Measurements from ENCODE around the gene FAM20C. TPM values are rescaled to one million over a fixed set of nuclear protein-coding genes. Genes with fewer than 3 reads are reported as not detected.

Gene FAM20C
- total RNA-seq, 1 experiment from 2014 or later, result 62.4 TPM

DNA sequence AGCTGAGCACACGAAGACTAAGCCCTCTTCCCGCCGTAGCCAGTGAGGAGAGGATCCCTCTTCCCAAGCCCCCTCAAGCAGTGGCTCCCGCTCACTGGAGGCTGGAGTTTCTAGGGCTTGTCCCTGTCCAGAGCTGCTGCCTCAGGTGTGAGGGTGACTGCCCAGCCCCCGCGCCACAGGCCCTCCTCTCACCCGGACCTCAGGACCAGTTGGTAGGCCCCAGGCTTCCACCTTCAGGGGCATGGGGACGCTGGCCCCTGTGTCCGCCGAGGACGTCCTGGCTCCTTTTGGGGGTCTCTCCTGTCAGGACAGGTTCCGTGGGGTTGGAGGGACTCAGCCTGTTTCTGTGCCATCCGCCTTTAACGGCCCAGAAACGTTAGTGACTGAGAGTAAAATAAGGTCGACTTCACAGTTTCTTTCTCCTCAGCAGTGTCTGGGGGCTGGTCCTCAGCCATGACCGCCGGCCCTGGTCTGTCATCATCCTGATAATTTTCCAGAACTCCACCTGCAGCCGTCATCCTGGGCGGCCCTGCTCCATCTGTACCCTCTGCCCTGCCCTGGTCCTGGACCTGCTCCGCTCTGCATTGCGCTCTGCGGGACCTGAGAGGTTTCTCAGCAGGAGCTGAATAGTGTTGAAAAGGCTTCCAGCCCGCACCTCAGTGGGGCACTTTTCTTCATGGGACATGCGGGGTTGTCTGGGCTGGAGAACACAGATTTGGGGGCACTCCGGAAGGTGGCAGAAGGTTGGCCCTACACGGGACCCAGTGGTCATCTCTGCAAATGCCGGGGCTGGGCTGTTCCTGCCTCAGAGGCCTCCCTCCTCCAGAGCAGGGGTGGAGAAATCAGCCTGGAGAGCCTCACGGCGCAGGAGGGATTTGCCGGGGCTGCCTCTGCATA, 36.0 kb upstream of the FAM20C start:
- TF ChIP-seq SIN3A (IDR thresholded peaks at IDR 0.05; ENCODE audit: borderline replicate concordance, insufficient read depth, low read depth, low read length) (no peak), POLR2AphosphoS5 (IDR thresholded peaks at IDR 0.05; ENCODE audit: low read depth, low read length) (no peak), TCF7L2 (IDR thresholded peaks at IDR 0.05; ENCODE audit: low read depth, low read length) (no peak)
- TF ChIP-seq, protein P1, sequence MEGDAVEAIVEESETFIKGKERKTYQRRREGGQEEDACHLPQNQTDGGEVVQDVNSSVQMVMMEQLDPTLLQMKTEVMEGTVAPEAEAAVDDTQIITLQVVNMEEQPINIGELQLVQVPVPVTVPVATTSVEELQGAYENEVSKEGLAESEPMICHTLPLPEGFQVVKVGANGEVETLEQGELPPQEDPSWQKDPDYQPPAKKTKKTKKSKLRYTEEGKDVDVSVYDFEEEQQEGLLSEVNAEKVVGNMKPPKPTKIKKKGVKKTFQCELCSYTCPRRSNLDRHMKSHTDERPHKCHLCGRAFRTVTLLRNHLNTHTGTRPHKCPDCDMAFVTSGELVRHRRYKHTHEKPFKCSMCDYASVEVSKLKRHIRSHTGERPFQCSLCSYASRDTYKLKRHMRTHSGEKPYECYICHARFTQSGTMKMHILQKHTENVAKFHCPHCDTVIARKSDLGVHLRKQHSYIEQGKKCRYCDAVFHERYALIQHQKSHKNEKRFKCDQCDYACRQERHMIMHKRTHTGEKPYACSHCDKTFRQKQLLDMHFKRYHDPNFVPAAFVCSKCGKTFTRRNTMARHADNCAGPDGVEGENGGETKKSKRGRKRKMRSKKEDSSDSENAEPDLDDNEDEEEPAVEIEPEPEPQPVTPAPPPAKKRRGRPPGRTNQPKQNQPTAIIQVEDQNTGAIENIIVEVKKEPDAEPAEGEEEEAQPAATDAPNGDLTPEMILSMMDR (IDR thresholded peaks at IDR 0.05), result no peak
- TF ChIP-seq, protein P2, sequence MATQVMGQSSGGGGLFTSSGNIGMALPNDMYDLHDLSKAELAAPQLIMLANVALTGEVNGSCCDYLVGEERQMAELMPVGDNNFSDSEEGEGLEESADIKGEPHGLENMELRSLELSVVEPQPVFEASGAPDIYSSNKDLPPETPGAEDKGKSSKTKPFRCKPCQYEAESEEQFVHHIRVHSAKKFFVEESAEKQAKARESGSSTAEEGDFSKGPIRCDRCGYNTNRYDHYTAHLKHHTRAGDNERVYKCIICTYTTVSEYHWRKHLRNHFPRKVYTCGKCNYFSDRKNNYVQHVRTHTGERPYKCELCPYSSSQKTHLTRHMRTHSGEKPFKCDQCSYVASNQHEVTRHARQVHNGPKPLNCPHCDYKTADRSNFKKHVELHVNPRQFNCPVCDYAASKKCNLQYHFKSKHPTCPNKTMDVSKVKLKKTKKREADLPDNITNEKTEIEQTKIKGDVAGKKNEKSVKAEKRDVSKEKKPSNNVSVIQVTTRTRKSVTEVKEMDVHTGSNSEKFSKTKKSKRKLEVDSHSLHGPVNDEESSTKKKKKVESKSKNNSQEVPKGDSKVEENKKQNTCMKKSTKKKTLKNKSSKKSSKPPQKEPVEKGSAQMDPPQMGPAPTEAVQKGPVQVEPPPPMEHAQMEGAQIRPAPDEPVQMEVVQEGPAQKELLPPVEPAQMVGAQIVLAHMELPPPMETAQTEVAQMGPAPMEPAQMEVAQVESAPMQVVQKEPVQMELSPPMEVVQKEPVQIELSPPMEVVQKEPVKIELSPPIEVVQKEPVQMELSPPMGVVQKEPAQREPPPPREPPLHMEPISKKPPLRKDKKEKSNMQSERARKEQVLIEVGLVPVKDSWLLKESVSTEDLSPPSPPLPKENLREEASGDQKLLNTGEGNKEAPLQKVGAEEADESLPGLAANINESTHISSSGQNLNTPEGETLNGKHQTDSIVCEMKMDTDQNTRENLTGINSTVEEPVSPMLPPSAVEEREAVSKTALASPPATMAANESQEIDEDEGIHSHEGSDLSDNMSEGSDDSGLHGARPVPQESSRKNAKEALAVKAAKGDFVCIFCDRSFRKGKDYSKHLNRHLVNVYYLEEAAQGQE (IDR thresholded peaks at IDR 0.05; ENCODE audit: insufficient read depth in 1 of 2, low read depth in 2 of 2, low read length in 1 of 2), result no peak
- no TSS peak for BruUV-seq (replicated peaks)
- Histone ChIP-seq H3K27ac (ENCODE audit: low read length) (no peak overlapping the region), H3K27me3 (ENCODE audit: control insufficient read depth, insufficient read depth, low read length) (no peaks in the 10 kb centered on the region), H3K4me1 (ENCODE audit: control insufficient read depth, insufficient read depth, low read length) (no peaks in the 10 kb centered on the region), H3K36me3 (ENCODE audit: control insufficient read depth, insufficient read depth, low read length) (no peaks in the 10 kb centered on the region), H3K9me3 (ENCODE audit: control insufficient read depth, insufficient read depth, low read depth, low read length) (no peaks in the 10 kb centered on the region), H3K4me3 (ENCODE audit: low read depth in 2 of 2, low read length in 2 of 2) (no peak overlapping the region)
- ATAC-seq (no peak), DNase-seq (ENCODE audit: low read depth, low spot score) (no peak)
- CTCF ChIA-PET, result no interaction called here
- POLR2A ChIA-PET, result no interaction called here
- intact Hi-C loops (cut with micrococcal nuclease; ENCODE audit: unreplicated experiment), result no loop called here
- in situ Hi-C loops (cut with HindIII; ENCODE audit: low pct_unique_long_range_greater_than_20kb, low sequenced_read_pairs), result no loop called here

DNA sequence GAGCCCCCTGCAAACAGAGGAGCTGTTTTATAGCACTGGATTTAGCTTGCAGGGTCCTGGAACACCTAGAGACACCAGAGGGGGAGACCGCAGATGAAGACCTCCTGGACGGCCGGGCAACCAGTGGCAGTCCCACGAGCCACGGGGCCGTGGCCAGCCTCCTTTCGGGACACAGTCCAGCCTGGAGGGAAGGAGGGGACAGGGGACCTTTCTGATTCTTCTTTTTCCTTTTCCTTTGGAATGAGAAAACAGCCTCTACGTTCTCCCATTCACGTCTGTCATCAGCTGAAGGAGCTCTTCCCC, 35.4 kb upstream of the FAM20C start:
- TF ChIP-seq TCF7L2 (IDR thresholded peaks at IDR 0.05; ENCODE audit: low read depth, low read length) (no peak), POLR2AphosphoS5 (IDR thresholded peaks at IDR 0.05; ENCODE audit: low read depth, low read length) (no peak), SIN3A (IDR thresholded peaks at IDR 0.05; ENCODE audit: borderline replicate concordance, insufficient read depth, low read depth, low read length) (no peak)
- TF ChIP-seq, protein P1 (IDR thresholded peaks at IDR 0.05), result no peak
- TF ChIP-seq, protein P2 (IDR thresholded peaks at IDR 0.05; ENCODE audit: insufficient read depth in 1 of 2, low read depth in 2 of 2, low read length in 1 of 2), result no peak
- in situ Hi-C loops (cut with HindIII; ENCODE audit: low pct_unique_long_range_greater_than_20kb, low sequenced_read_pairs) (no loop called here), intact Hi-C loops (cut with micrococcal nuclease; ENCODE audit: unreplicated experiment) (no loop called here)
- H3K27me3 ChIP-seq (ENCODE audit: control insufficient read depth, insufficient read depth, low read length), result no peaks in the 10 kb centered on the region
- no peaks in the 10 kb centered on the region for H3K9me3 ChIP-seq (ENCODE audit: control insufficient read depth, insufficient read depth, low read depth, low read length)
- POLR2A ChIA-PET, result no interaction called here
- no peaks in the 10 kb centered on the region for H3K36me3 ChIP-seq (ENCODE audit: control insufficient read depth, insufficient read depth, low read length)
- H3K4me1 ChIP-seq (ENCODE audit: control insufficient read depth, insufficient read depth, low read length), result no peaks in the 10 kb centered on the region
- no peak overlapping the region for H3K27ac ChIP-seq (ENCODE audit: low read length)
- no peak for ATAC-seq
- DNase-seq (ENCODE audit: low read depth, low spot score), result no peak
- H3K4me3 ChIP-seq (ENCODE audit: low read depth in 2 of 2, low read length in 2 of 2), result no peak overlapping the region
- BruUV-seq (replicated peaks), result no TSS peak
- CTCF ChIA-PET, result no interaction called here

Measured in Panc1 (cell line).